H9 (cell line): ENCODE measurements around the gene TCEA3. TPM values are rescaled to one million over a fixed set of nuclear protein-coding genes. Genes with fewer than 3 reads are reported as not detected.

Experiments
- DNase-seq: peaks from one replicate; pipeline ENCODE4 v3.0.0-alpha.2; 2017
- H2AFZ ChIP-seq: one replicate; pipeline ENCODE4 v1.6.1; 2013; ENCODE audit warnings: mild to moderate bottlenecking, low read length, control low read depth, moderate library complexity
- H2AK5ac ChIP-seq: 2 replicates; pipeline ENCODE4 v1.6.1; 2013; ENCODE audit warnings: low read length, control low read depth, mixed read lengths; ENCODE audit not compliant: insufficient read length
- H2BK120ac ChIP-seq: one replicate; pipeline ENCODE4 v1.6.1; 2013; ENCODE audit warnings: low read depth, mild to moderate bottlenecking, low read length, control low read depth, inconsistent platforms; ENCODE audit not compliant: poor library complexity, severe bottlenecking
- H2BK12ac ChIP-seq: 2 replicates; pipeline ENCODE4 v1.6.1; 2013; ENCODE audit warnings: low read length, control low read depth, mixed read lengths, low read depth; ENCODE audit not compliant: insufficient read length
- H2BK15ac ChIP-seq: 2 replicates; pipeline ENCODE4 v1.6.1; 2013; ENCODE audit warnings: low read depth, low read length, control low read depth
- H2BK20ac ChIP-seq: one replicate; pipeline ENCODE4 v1.6.1; 2013; ENCODE audit warnings: low read depth, mild to moderate bottlenecking, low read length, control low read depth, inconsistent platforms; ENCODE audit not compliant: poor library complexity, severe bottlenecking
- H2BK5ac ChIP-seq: 2 replicates; pipeline ENCODE4 v1.6.1; 2013; ENCODE audit warnings: low read length, control low read depth, mixed read lengths; ENCODE audit not compliant: insufficient read length
- H3K14ac ChIP-seq: 2 replicates; pipeline ENCODE4 v1.6.1; 2013; ENCODE audit warnings: low read length, control low read depth; ENCODE audit not compliant: insufficient read depth
- H3K18ac ChIP-seq: 2 replicates; pipeline ENCODE4 v1.6.1; 2013; ENCODE audit warnings: low read depth, mild to moderate bottlenecking, mixed read lengths, low read length, control low read depth; ENCODE audit not compliant: insufficient read length
- H3K23ac ChIP-seq: 2 replicates; pipeline ENCODE4 v1.6.1; 2013; ENCODE audit warnings: low read length, control low read depth, mixed read lengths, low read depth; ENCODE audit not compliant: insufficient read length
- H3K23me2 ChIP-seq: 2 replicates; pipeline ENCODE4 v1.6.1; 2013; ENCODE audit warnings: low read depth, mild to moderate bottlenecking, mixed read lengths, low read length, control low read depth; ENCODE audit not compliant: insufficient read length, poor library complexity, severe bottlenecking
- H3K27ac ChIP-seq: 2 replicates; pipeline ENCODE4 v1.5.1; 2013; ENCODE audit warnings: low read length, control low read depth, mixed read lengths, low read depth; ENCODE audit not compliant: insufficient read length
- H3K27me3 ChIP-seq: 2 replicates; pipeline ENCODE4 v1.6.1; 2013; ENCODE audit warnings: low read length, control low read depth, inconsistent platforms; ENCODE audit not compliant: insufficient read depth
- H3K4ac ChIP-seq: 2 replicates; pipeline ENCODE4 v1.6.1; 2013; ENCODE audit warnings: low read depth, mild to moderate bottlenecking, control low read depth, inconsistent platforms, low read length, moderate library complexity
- H3K4me1 ChIP-seq: 2 replicates; pipeline ENCODE4 v1.6.1; 2013; ENCODE audit warnings: low read length, control low read depth, inconsistent platforms; ENCODE audit not compliant: insufficient read depth
- H3K4me2 ChIP-seq: 2 replicates; pipeline ENCODE4 v1.6.1; 2013; ENCODE audit warnings: low read length, control low read depth, mixed read lengths; ENCODE audit not compliant: insufficient read length, insufficient read depth
- H3K56ac ChIP-seq: 2 replicates; pipeline ENCODE4 v1.6.1; 2013; ENCODE audit warnings: low read depth, mild to moderate bottlenecking, mixed read lengths, low read length, control low read depth; ENCODE audit not compliant: insufficient read length
- H3K79me1 ChIP-seq: 2 replicates; pipeline ENCODE4 v1.6.1; 2013; ENCODE audit warnings: low read depth, mild to moderate bottlenecking, moderate library complexity, low read length, control low read depth, inconsistent platforms; ENCODE audit not compliant: insufficient read depth, poor library complexity, severe bottlenecking
- H3K79me2 ChIP-seq: 2 replicates; pipeline ENCODE4 v1.6.1; 2013; ENCODE audit warnings: low read length, control low read depth, inconsistent platforms; ENCODE audit not compliant: insufficient read depth
- H3K9ac ChIP-seq: 2 replicates; pipeline ENCODE4 v1.6.1; 2013; ENCODE audit warnings: low read length, control low read depth, mixed read lengths; ENCODE audit not compliant: insufficient read length; ENCODE audit errors: extremely low read depth
- H3K9me3 ChIP-seq: one replicate; pipeline ENCODE4 v1.6.1; 2013; ENCODE audit warnings: low read depth, low read length, inconsistent platforms; ENCODE audit not compliant: control insufficient read depth
- H3T11ph ChIP-seq: one replicate; pipeline ENCODE4 v1.6.1; 2013; ENCODE audit warnings: mild to moderate bottlenecking, low read length, control low read depth, inconsistent platforms
- H4K20me1 ChIP-seq: one replicate; pipeline ENCODE4 v1.6.1; 2013; ENCODE audit not compliant: control insufficient read depth, insufficient read length, insufficient read depth
- H4K5ac ChIP-seq: 2 replicates; pipeline ENCODE4 v1.6.1; 2013; ENCODE audit warnings: low read depth, mild to moderate bottlenecking, mixed read lengths, low read length, control low read depth; ENCODE audit not compliant: insufficient read length
- H4K8ac ChIP-seq: replicated peaks from 2 replicates; pipeline ENCODE4 v1.6.1; 2013; ENCODE audit warnings: low read length, control low read depth, mixed read lengths, low read depth; ENCODE audit not compliant: insufficient read length
- H4K91ac ChIP-seq: 2 replicates; pipeline ENCODE4 v1.6.1; 2013; ENCODE audit warnings: low read depth, mild to moderate bottlenecking, moderate library complexity, mixed read lengths, low read length, control low read depth; ENCODE audit not compliant: insufficient read length
- H3K27ac Mint-ChIP-seq, 3 experiments: 2 replicates in 2 of 3; 3 replicates in 1 of 3; pipeline ENCODE4 v1.8.0; 2020 to 2021; ENCODE audit warnings: mixed read lengths in 3 of 3, mild to moderate bottlenecking in 1 of 3, moderate library complexity in 1 of 3
- H3K27me3 Mint-ChIP-seq: 2 replicates; pipeline ENCODE4 v1.8.0; 2021; ENCODE audit warnings: low read depth, mild to moderate bottlenecking, moderate library complexity, mixed read lengths
- H3K36me3 Mint-ChIP-seq, 3 experiments: 2 replicates in 2 of 3; 3 replicates in 1 of 3; pipeline ENCODE4 v1.8.0; 2020 to 2021; ENCODE audit warnings: low read depth in 3 of 3, mixed read lengths in 3 of 3; ENCODE audit not compliant: insufficient read depth in 1 of 3
- H3K4me1 Mint-ChIP-seq, 2 experiments: 2 replicates each; pipeline ENCODE4 v1.8.0; 2020; ENCODE audit warnings: mixed read lengths in 2 of 2
- H3K4me3 Mint-ChIP-seq, 2 experiments: 2 replicates in 1 of 2; 3 replicates in 1 of 2; pipeline ENCODE4 v1.8.0; 2020 to 2021; ENCODE audit warnings: mild to moderate bottlenecking in 2 of 2, mixed read lengths in 2 of 2, moderate library complexity in 1 of 2
- H3K9me3 Mint-ChIP-seq, 2 experiments: 2 replicates in 1 of 2; 3 replicates in 1 of 2; pipeline ENCODE4 v1.8.0; 2020; ENCODE audit warnings: mild to moderate bottlenecking in 2 of 2, mixed read lengths in 2 of 2, moderate library complexity in 1 of 2
- CTCF ChIP-seq: fragments of 200-600 bp; sonication (generic); conservative IDR thresholded peaks from 3 replicates; pipeline ENCODE4 v1.8.0; 2021; ENCODE audit warnings: antibody characterized with exemption, mild to moderate bottlenecking
- WGBS: extraction: QIAGEN DNeasy Blood & Tissue Kit; methylation state at CpG from one replicate; pipeline ENCODE4 v1.1.7; 2013; ENCODE audit warnings: missing lambda C conversion rate, low lambda C conversion rate, mixed read lengths; ENCODE audit not compliant: insufficient read length; ENCODE audit errors: extremely low coverage; 5-methylcytosine and 5-hydroxymethylcytosine counted together
- total RNA-seq: library from RNA; stranded (reverse); gene quantifications from 2 replicates; pipeline ENCODE4 v1.2.1, GENCODE V29; 2021

Gene TCEA3
- total RNA-seq, 1 experiment from 2014 or later = 0.37 TPM

- Histone ChIP-seq H3K4me1 (no peaks in the 10 kb centered on the region), H3K9ac (no peak overlapping the region), H3K23me2 (peaks cover 3% of the 10 kb centered on the region), H2BK5ac (no peak overlapping the region), H3K4me2 (no peak overlapping the region), H3K79me1 (no peaks in the 10 kb centered on the region), H2AK5ac (no peak overlapping the region), H2BK20ac (no peak overlapping the region), H4K20me1 (peaks cover 1% of the 10 kb centered on the region), H3K56ac (no peak overlapping the region), H3K27me3 (peaks cover 16% of the 10 kb centered on the region; the same call in 1 of the 2 replicates), H3T11ph (no peak overlapping the region), H3K23ac (no peak overlapping the region), H3K18ac (no peak overlapping the region), H2AFZ (no peak overlapping the region), H2BK12ac (no peak overlapping the region), H4K91ac (no peak overlapping the region), H3K14ac (no peak overlapping the region), H3K4ac (no peak overlapping the region), H2BK120ac (no peak overlapping the region), H2BK15ac (no peak overlapping the region), H3K9me3 (no peaks in the 10 kb centered on the region), H3K79me2 (no peaks in the 10 kb centered on the region), H4K5ac (no peak overlapping the region), H4K8ac (no peak overlapping the region), H3K27ac (no peak overlapping the region)
- Mint-ChIP-seq H3K4me3 (no peak overlapping the region), H3K27me3 (no peaks in the 10 kb centered on the region; the same call in 1 of the 2 replicates), H3K9me3 (no peaks in the 10 kb centered on the region), H3K4me1 (peaks cover 4 to 10% of the 10 kb centered on the region in 2 experiments; a peak in 3 of 4 replicates), H3K36me3 (no peaks in the 10 kb centered on the region), H3K27ac (no peak overlapping the region)
- no peak for DNase-seq
- no peak for TF ChIP-seq CTCF
- no CpG with 5 or more reads among the region's 8 CpGs for WGBS
Observed at GRCh38 chr1:23407016-23407630, 17.4 kb downstream of the TCEA3 start.
